ENCODE measurements around the gene CAMK1G.

Gene CAMK1G

DNA sequence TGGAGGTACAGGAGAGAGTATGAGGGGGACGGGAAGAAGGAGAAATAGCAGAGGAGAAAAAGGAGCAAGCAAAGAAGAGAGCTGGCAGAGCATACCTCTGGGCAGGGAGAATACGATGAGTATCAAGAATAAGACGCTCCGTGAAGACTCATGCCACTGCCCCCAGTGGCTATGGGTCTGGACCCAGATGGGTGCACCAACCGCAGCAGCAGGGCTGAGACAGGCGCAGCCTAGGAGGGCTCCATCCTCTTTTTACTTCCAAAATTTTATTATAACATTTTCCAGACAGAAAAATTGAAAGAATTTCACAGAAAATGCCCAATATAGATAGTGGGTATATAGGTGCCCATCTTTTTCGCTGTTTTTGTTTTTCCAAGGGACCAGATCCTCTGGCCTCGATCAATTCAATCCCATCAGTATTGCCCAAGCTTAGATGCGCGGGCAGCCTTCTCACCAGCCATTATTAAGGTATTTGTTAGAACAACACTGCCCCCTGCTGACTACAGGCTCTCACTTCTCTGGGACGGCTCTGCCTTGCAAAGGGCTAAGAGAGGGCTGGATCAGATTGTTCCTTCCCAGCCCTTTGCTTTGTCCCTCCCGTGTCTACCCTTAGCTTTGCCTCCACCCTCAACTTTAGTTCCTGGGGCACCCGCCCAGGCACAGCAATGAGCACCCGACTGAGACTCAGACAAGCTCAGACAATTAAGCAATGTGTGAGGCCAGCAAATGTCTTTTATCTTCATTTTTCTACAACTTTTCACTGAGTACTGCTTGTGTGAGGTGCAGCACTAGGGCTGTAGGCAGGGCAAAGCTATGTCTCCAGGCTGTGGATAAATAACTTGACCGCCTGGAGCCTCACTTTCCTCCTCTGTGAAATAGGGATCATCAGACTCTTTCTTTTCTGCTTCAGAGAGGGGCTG is 17.5 kb upstream of the CAMK1G start:
- DNase-seq (ENCODE audit: low read depth), result peak; percentile 65

- DNase-seq (ENCODE audit: low read depth), result no peak
These were observed 15.8 kb upstream of the CAMK1G start for GRCh38 chr1:209567698-209568175.

GRCh38 chr1:209569455-209570207 is 13.9 kb upstream of the CAMK1G start:
- DNase-seq (ENCODE audit: low read depth), result peak; percentile 63

GRCh38 chr1:209570743-209571142 is 12.8 kb upstream of the CAMK1G start:
- DNase-seq (ENCODE audit: low read depth), result no peak

DNA sequence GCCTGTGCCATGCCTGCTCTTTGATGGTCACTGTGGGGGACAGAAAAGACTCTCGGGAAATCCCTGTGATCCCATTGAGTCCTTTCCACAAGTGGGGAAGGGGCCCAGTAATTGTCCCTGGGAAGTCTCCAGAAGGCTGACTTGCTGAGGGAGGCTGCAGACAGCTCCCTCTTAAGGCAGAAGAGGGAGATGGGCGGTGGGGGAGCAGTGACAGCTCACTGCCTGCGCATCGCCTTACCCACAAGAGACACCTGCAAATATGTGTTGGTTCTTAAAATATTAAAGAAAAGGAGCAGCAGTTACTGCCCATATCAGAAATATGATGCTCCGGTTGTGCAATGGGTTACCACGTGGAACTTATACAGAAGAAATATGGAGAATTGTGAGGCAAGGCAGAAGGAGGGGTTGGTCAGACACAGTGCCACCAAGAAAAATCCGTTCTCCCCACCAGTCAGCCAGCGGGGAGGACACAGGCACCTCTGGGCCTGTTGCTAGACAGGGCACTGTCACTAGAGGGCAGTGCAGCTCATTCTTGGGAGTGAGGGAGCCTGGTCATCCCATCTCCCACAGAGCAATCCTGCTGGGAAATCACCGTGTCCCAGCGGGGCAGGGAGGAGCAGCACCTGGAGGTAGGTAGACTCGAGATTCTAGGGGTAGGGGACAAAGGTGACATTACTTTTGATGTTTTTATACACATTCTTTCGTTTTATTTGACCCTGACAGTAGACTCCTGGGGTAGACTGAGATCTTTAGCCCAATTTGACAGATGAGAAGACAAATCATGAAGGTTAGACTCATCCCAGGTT is 6.9 kb upstream of the CAMK1G start:
- peak; percentile 31 for DNase-seq (ENCODE audit: low read depth)

- DNase-seq (ENCODE audit: low read depth), result no peak
These were observed 6.2 kb upstream of the CAMK1G start for GRCh38 chr1:209577346-209577745.

DNA sequence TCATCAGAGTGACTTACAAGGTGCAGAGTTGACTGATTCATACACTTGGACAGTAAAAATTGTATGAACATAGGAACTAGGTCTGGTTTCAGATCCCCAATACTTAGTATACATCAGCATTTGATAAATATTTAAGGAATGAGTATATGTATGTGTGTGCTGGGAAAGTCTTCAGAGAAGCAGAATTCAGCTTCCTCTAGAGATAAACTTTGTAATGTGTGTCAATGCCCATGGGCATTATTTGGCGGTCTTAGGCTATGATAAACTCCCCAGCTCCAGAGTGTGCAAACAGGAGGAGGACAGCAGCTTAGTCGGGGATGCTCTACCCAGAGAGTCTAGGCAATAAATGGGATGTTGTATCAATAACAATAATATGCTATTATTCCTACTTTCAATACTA is 2.9 kb upstream of the CAMK1G start:
- DNase-seq (ENCODE audit: low read depth), result no peak

- no peak for DNase-seq (ENCODE audit: low read depth)
These were observed 738 bp downstream of the CAMK1G start for GRCh38 chr1:209584231-209584672.

- no peak for DNase-seq (ENCODE audit: low read depth)
These were observed 1.7 kb downstream of the CAMK1G start for GRCh38 chr1:209585197-209585596.

DNA sequence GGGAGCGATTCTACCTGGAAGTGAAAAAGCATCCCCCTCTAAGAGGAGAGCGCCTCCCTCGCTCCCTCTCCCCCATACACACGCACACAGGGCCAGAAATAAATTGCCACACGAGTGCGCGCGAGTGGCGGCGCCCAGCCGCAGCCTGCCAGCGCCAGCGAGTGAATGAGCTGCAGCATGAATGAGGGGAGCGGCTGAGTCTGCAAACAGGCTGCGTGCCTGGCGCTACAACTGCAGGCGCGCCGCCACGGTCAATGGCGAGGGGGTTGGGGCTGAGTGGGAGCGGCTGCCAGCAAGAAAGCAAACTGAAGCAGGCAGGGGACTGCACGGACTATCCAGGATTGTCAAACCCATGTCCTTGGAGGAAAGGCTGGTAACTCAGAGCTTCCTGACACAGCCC is 2.2 kb downstream of the CAMK1G start:
- no peak for DNase-seq (ENCODE audit: low read depth)

- DNase-seq (ENCODE audit: low read depth), result no peak
These were observed 2.8 kb downstream of the CAMK1G start for GRCh38 chr1:209586221-209586740.

- no peak for DNase-seq (ENCODE audit: low read depth)
These were observed 4.3 kb downstream of the CAMK1G start for GRCh38 chr1:209587789-209588188.

DNA sequence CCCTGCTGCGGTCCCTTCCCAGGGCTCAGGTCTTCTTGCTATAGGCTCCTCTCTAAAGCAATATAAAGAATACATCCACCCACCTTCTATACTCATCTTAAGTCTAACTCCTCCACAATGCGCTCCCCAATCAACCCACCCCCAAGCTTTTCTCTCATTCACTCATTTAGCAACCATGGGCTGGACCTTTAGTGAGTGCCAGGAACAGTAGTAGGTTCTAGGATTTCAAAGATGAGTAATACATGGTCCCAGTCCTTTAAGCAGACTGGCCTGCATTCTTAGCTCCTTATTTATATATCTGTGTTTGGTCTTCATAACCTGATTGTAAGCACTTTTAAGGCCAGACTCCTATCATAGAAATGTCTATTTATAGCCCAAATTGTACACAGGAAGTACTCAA is 5.9 kb downstream of the CAMK1G start:
- DNase-seq (ENCODE audit: low read depth), result no peak

- DNase-seq (ENCODE audit: low read depth), result no peak
These were observed 6.3 kb downstream of the CAMK1G start for GRCh38 chr1:209589863-209590262.

DNA sequence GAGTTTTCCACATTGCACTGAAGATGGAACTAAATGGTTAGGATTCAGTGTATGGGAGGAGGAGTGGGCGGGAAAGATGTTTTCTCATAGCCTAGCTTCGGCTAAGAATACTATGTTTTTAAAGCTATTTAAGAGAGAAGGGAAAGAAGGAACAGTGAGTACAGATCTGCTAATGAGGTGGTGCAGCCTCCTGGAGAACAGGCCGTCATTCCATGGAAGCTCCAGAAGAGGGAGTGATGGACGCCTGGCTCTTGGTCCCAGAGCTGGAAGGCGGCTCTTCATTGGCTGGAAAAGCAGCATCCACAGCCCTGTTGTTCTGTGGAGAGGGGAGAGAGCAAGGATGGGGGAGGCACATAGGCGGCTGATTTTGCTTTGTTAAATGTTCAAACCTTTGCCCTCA is 6.9 kb downstream of the CAMK1G start:
- DNase-seq (ENCODE audit: low read depth), result peak; percentile 6

GRCh38 chr1:209593747-209594146 is 10.2 kb downstream of the CAMK1G start:
- DNase-seq (ENCODE audit: low read depth), result no peak

GRCh38 chr1:209594440-209594839 is 10.9 kb downstream of the CAMK1G start:
- no peak for DNase-seq (ENCODE audit: low read depth)

DNA sequence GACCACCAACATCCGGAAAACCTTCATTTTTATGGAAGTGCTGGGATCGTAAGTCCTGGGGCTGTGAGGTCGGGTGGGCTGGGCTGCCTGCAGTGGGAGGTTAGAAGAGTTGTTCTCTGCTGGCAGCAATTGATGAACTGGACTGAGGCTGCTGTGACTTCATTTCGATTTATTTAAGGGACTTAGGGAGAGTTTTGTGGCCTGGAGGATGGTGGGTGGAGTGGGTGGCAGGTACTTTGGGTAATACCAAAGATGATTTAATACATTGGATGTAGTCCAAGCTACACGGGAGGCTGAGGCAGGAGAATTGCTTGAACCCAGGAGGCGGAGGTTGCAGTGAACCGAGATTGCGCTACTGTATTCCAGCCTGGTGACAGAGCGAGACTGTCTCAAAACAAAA is 11.5 kb downstream of the CAMK1G start:
- DNase-seq (ENCODE audit: low read depth), result no peak

- no peak for DNase-seq (ENCODE audit: low read depth)
These were observed 12.2 kb downstream of the CAMK1G start for GRCh38 chr1:209595599-209596285.

DNA sequence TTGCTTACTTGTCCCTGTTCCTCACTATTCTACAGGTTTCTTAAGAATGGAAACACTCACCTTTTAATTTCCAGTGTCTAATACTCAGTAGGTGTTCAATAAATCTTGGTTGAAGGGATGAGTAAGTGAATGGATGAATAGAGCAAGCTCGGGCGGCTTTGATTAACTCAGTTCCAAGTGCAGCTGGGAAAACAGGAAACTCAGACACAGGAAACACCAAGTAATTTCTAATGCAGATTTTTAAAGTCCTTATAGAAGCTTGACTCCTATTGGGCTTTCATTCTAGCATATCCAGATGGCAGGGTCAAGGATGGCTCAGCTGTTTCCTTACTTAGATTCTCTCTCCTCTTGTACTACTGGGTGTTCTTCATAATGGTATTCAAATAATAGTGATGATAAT is 14.0 kb downstream of the CAMK1G start:
- no peak for DNase-seq (ENCODE audit: low read depth)

- DNase-seq (ENCODE audit: low read depth), result no peak
These were observed 14.7 kb downstream of the CAMK1G start for GRCh38 chr1:209598227-209598626.
